Adrenal gland (tissue), 5 donors: ENCODE results near the gene SPRYD4.

Source experiments
- POLR2A ChIP-seq, 2 donors: fragments of 450-650 bp; IDR thresholded peaks; one replicate each; pipeline ENCODE4 v1.6.1; 2017; ENCODE audit warnings: antibody characterized with exemption in 2 of 2, mild to moderate bottlenecking in 2 of 2, moderate library complexity in 1 of 2
- TF ChIP-seq, protein P1 (sequence below), 6 experiments: fragments of 450-650 bp in 4 of 6; fragments of 200-600 bp in 2 of 6; sonication (generic) in 1 of 6; IDR thresholded peaks; 1 replicate in 5 of 6; 2 replicates in 1 of 6; pipeline versions ENCODE4 v1.5.1 to v1.8.0; 2016 to 2021; ENCODE audit warnings: antibody characterized with exemption in 6 of 6, mild to moderate bottlenecking in 2 of 6, moderate library complexity in 1 of 6
- donor health status: DM: no; HTN: no; CAD: no.

DNA sequence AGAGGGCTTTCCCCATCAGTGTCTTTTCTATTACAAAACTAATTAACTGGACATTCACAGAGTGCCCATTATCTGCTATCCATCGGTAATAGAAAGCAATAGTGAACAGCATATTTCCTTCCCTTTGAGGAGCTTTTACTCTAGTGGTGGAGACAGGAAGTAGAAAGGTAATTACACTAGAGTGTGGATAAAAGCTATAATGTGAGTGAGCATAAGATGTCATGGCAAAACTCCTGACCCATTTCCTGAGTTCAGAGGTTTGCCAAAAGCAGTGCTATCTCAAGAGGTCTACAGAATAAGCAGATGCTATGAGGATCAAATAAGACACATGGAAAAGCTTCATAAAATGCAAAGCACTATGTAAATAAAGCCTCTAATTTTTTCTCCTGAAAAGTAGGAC lies 43.2 kb upstream of the SPRYD4 start:
- TF ChIP-seq, protein P1, sequence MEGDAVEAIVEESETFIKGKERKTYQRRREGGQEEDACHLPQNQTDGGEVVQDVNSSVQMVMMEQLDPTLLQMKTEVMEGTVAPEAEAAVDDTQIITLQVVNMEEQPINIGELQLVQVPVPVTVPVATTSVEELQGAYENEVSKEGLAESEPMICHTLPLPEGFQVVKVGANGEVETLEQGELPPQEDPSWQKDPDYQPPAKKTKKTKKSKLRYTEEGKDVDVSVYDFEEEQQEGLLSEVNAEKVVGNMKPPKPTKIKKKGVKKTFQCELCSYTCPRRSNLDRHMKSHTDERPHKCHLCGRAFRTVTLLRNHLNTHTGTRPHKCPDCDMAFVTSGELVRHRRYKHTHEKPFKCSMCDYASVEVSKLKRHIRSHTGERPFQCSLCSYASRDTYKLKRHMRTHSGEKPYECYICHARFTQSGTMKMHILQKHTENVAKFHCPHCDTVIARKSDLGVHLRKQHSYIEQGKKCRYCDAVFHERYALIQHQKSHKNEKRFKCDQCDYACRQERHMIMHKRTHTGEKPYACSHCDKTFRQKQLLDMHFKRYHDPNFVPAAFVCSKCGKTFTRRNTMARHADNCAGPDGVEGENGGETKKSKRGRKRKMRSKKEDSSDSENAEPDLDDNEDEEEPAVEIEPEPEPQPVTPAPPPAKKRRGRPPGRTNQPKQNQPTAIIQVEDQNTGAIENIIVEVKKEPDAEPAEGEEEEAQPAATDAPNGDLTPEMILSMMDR (IDR thresholded peaks at IDR 0.05), result no peak
- TF ChIP-seq POLR2A (IDR thresholded peaks at IDR 0.05), result no peak
